Activated T-cell treated with anti-CD3 and anti-CD28 coated beads, Interleukin-2, amount 50 U/mL, for 24 hours (primary cell): Measurements from ENCODE around the gene TCTN2.

Experiments
- DNase-seq: peaks from one replicate; pipeline ENCODE4 v3.0.0-alpha.2; 2020
- H3K27ac Mint-ChIP-seq: 2 replicates; pipeline ENCODE4 v1.8.0; 2020; ENCODE audit warnings: mild to moderate bottlenecking, mixed read lengths
- H3K27me3 Mint-ChIP-seq: 2 replicates; pipeline ENCODE4 v1.8.0; 2020; ENCODE audit warnings: mixed read lengths
- H3K36me3 Mint-ChIP-seq: 2 replicates; pipeline ENCODE4 v1.8.0; 2020; ENCODE audit warnings: low read depth, mixed read lengths
- H3K4me1 Mint-ChIP-seq: 2 replicates; pipeline ENCODE4 v1.8.0; 2020; ENCODE audit warnings: low read depth, mixed read lengths
- H3K4me3 Mint-ChIP-seq: 2 replicates; pipeline ENCODE4 v1.8.0; 2020; ENCODE audit warnings: mild to moderate bottlenecking, moderate library complexity, mixed read lengths
- H3K9me3 Mint-ChIP-seq: 2 replicates; pipeline ENCODE4 v1.8.0; 2020; ENCODE audit warnings: mixed read lengths

TCTN2 gene

GRCh38 chr12:123713823-123714585 lies 43.1 kb downstream of the TCTN2 start:
- Mint-ChIP-seq H3K4me1 (peaks cover 52% of the 10 kb centered on the region), H3K36me3 (peaks cover 57% of the 10 kb centered on the region), H3K27me3 (no peaks in the 10 kb centered on the region), H3K27ac (peak overlapping the region; percentile 100), H3K9me3 (no peaks in the 10 kb centered on the region), H3K4me3 (peak overlapping the region; percentile 99)
- peak; percentile 65 for DNase-seq

- Mint-ChIP-seq H3K36me3 (peaks cover 69% of the 10 kb centered on the region), H3K4me3 (peak overlapping the region; percentile 99), H3K4me1 (peaks cover 64% of the 10 kb centered on the region), H3K9me3 (no peaks in the 10 kb centered on the region), H3K27ac (peak overlapping the region; percentile 100), H3K27me3 (no peaks in the 10 kb centered on the region)
- DNase-seq = no peak
Measured at GRCh38 chr12:123715195-123715594, 44.3 kb downstream of the TCTN2 start.

DNA sequence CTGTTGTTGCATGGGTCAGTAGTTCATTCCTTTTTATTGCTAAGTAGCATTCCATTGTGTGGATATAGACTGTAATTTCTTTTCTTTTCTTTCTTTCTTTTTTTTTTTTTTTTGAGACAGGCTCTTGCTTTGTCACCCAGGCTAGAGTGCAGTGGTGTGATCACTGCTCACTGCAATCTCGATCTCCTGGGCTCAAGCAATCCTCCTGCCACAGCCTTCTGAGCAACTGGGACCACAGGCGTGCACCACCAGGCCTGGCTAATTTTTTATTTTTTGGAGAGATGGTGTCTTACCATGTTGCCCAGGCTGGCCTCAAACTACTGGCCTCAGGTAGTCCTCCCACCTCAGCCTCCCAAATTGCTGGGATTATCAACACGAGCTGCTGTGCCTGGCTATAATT lies 46.4 kb downstream of the TCTN2 start:
- Mint-ChIP-seq H3K4me1 (peaks cover 72% of the 10 kb centered on the region), H3K4me3 (no peak overlapping the region), H3K9me3 (no peaks in the 10 kb centered on the region), H3K27ac (peak overlapping the region; percentile 92), H3K27me3 (no peaks in the 10 kb centered on the region), H3K36me3 (peaks cover 87% of the 10 kb centered on the region)
- DNase-seq = no peak

DNA sequence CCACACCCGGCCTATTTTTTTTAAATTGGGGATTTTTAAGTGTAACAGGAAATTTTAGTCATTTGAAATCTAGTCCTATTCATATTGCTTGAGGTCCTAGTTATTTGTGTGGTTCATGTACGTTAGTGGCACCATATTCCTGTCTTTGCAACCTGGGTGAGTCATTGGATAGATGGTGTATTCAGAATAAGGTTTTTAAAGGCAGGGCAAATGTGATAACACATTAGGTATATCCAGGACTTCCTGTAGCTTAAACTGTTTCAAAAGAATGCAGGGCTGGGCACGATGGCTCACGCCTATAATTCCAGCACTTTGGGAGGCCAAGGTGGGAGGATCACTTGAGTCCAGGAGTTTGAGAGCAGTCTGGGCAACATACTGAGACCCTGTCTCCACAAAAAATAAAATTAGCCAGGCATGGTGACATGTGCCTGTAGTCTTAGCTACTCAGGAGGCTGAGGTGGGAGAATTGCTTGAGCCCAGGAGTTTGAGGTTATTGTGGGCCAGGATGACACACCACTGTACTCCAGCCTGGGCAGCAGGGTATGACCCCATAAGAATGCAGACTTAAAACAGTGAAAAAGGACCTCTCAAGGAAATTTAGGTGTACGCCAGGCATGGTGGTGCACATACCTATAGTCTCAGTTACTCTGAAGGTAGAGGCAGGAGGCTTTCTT lies 49.4 kb downstream of the TCTN2 start:
- Mint-ChIP-seq H3K27ac (peak overlapping the region; percentile 98), H3K4me1 (peaks cover 75% of the 10 kb centered on the region), H3K36me3 (peaks cover 92% of the 10 kb centered on the region), H3K9me3 (no peaks in the 10 kb centered on the region), H3K27me3 (no peaks in the 10 kb centered on the region), H3K4me3 (peak overlapping the region; percentile 49)
- no peak for DNase-seq

- Mint-ChIP-seq H3K36me3 (peaks cover 96% of the 10 kb centered on the region), H3K4me3 (no peak overlapping the region)
Measured at GRCh38 chr12:123721245-123721644, 50.3 kb downstream of the TCTN2 start.

DNA sequence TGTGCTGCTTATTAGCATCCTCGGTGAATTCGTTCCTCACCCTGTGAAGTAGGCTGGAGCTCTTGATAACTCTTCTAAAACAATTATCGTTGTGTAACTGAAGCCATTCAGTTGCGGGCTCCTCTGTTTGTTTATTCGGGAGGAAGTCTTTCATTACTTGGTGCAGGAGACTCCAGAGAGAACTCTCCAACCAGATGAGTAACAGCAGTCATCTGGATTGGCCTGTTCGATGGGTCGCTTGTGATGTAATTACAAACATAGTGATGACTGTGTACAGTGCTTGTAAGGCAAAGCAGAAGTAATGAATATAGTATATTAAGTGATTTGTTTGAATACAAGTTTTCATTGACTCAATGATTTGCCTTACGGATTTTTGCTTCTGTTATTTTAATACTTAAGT lies 52.1 kb downstream of the TCTN2 start:
- no peak overlapping the region for H3K4me3 Mint-ChIP-seq
- peak overlapping the region; percentile 98 for H3K27ac Mint-ChIP-seq
- no peaks in the 10 kb centered on the region for H3K9me3 Mint-ChIP-seq
- no peak for DNase-seq
- no peaks in the 10 kb centered on the region for H3K27me3 Mint-ChIP-seq
- peaks cover 96% of the 10 kb centered on the region for H3K36me3 Mint-ChIP-seq
- H3K4me1 Mint-ChIP-seq = peaks cover 78% of the 10 kb centered on the region

More at GRCh38 chr12:123721245-123721644, 50.3 kb downstream of the TCTN2 start:
- H3K27ac Mint-ChIP-seq = peak overlapping the region; percentile 98
- DNase-seq = no peak
- no peaks in the 10 kb centered on the region for H3K9me3 Mint-ChIP-seq
- no peaks in the 10 kb centered on the region for H3K27me3 Mint-ChIP-seq
- H3K4me1 Mint-ChIP-seq = peaks cover 77% of the 10 kb centered on the region

GRCh38 chr12:123723765-123724164 lies 52.9 kb downstream of the TCTN2 start:
- H3K27ac Mint-ChIP-seq = peak overlapping the region; percentile 93
- H3K27me3 Mint-ChIP-seq = no peaks in the 10 kb centered on the region
- peaks cover 80% of the 10 kb centered on the region for H3K4me1 Mint-ChIP-seq
- no peak for DNase-seq
- H3K9me3 Mint-ChIP-seq = no peaks in the 10 kb centered on the region
- peak overlapping the region; percentile 44 for H3K4me3 Mint-ChIP-seq
- H3K36me3 Mint-ChIP-seq = peaks cover 97% of the 10 kb centered on the region

- Mint-ChIP-seq H3K4me3 (peak overlapping the region; percentile 24), H3K9me3 (no peaks in the 10 kb centered on the region), H3K4me1 (peaks cover 69% of the 10 kb centered on the region), H3K27me3 (no peaks in the 10 kb centered on the region), H3K36me3 (peaks cover 95% of the 10 kb centered on the region), H3K27ac (peak overlapping the region; percentile 97)
- DNase-seq = no peak
Measured at GRCh38 chr12:123726244-123726643, 55.3 kb downstream of the TCTN2 start.

- Mint-ChIP-seq H3K27ac (peak overlapping the region; percentile 97), H3K9me3 (no peaks in the 10 kb centered on the region), H3K4me1 (peaks cover 68% of the 10 kb centered on the region), H3K36me3 (peaks cover 95% of the 10 kb centered on the region), H3K4me3 (peak overlapping the region; percentile 44), H3K27me3 (no peaks in the 10 kb centered on the region)
- DNase-seq = no peak
Measured at GRCh38 chr12:123726962-123727361, 56.0 kb downstream of the TCTN2 start.

DNA sequence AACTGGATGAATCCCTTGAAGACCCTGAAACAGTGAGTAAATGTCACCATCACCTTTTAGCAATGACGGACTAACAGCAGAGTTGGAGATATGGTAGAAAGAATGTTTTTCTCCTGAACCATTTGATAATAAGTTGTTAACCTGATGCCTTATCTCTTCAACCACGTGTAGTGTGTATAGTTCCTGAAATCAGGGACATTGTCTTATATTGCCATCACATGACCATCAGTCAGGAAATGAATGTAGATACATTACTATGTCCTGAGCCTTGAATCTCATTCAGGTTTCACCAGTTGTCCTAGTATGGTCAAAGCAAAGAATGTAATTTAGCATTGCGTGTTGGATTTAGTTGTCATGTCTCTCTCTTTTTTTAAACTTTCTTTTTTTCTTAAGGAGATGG lies 57.0 kb downstream of the TCTN2 start:
- Mint-ChIP-seq H3K36me3 (peaks cover 95% of the 10 kb centered on the region), H3K27ac (peak overlapping the region; percentile 97), H3K9me3 (no peaks in the 10 kb centered on the region), H3K4me1 (peaks cover 70% of the 10 kb centered on the region), H3K27me3 (no peaks in the 10 kb centered on the region), H3K4me3 (no peak overlapping the region)
- no peak for DNase-seq

DNA sequence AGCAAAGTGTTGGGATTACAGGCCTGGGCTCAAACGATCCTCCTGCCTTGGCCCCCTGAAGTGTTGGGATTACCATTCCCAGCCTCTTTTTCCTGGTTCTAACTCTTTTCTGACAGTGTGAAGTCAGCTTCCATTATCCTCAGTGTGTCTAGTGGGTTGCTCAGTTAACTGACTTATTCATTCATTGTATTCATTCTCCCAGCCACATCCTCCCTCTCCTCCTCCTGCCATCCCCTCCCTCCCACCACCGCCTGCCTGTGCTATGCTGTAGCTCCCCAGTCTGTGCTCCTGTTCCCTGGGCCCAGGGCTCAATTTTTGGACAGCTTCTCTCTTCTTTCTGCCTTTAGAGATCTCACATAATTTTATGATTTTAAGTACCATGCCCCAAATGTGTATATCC lies 60.7 kb downstream of the TCTN2 start:
- DNase-seq = no peak
- no peaks in the 10 kb centered on the region for H3K9me3 Mint-ChIP-seq
- H3K27ac Mint-ChIP-seq = peak overlapping the region; percentile 90
- H3K27me3 Mint-ChIP-seq = no peaks in the 10 kb centered on the region
- no peak overlapping the region for H3K4me3 Mint-ChIP-seq
- H3K36me3 Mint-ChIP-seq = peaks cover 96% of the 10 kb centered on the region
- peaks cover 56% of the 10 kb centered on the region for H3K4me1 Mint-ChIP-seq

- Mint-ChIP-seq H3K4me1 (peaks cover 56% of the 10 kb centered on the region), H3K4me3 (no peak overlapping the region), H3K9me3 (no peaks in the 10 kb centered on the region), H3K27me3 (no peaks in the 10 kb centered on the region), H3K36me3 (peaks cover 95% of the 10 kb centered on the region), H3K27ac (peak overlapping the region; percentile 90)
- DNase-seq = no peak
Measured at GRCh38 chr12:123732251-123732650, 61.3 kb downstream of the TCTN2 start.

DNA sequence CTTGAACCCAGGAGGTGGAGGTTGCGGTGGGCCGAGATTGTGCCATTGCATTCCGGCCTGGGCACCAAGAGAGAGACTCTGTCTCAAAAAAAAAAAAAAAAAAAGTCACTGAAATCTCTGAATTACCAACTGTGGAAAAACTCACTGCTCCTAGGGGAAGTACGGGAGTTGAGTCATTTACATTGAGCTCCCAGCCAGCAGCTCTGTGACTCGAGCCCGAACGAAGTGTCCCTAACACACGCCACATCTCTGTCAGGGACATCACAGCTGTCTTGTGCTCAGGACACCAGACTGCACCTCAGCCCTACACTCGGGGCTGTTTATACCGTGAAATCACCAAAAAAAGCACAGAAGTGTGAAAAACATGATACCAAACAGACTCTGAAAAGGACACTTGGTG lies 62.3 kb downstream of the TCTN2 start:
- Mint-ChIP-seq H3K9me3 (no peaks in the 10 kb centered on the region), H3K27me3 (no peaks in the 10 kb centered on the region), H3K36me3 (peaks cover 95% of the 10 kb centered on the region), H3K4me1 (peaks cover 53% of the 10 kb centered on the region), H3K27ac (peak overlapping the region; percentile 90), H3K4me3 (peak overlapping the region; percentile 9)
- DNase-seq = no peak

DNA sequence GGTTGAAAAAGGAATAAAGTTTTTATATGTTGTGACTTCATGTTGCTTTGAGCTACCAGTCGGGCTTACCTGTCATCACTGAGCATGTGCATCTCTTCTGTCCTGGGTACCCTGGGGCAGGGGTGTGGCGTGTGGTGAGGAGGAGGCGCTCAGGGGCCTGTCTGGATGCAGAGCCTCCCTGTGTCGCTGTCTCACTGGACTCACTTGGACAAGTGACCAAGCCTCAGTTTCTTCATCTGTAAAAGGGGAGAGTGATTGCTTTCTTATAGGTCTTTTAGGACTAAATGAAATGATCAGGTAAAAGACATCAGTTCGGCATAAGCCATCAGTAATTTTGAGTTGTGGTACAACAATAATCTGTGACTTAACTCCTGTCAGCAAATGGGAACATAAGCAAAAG lies 63.4 kb downstream of the TCTN2 start:
- Mint-ChIP-seq H3K9me3 (no peaks in the 10 kb centered on the region), H3K36me3 (peaks cover 95% of the 10 kb centered on the region), H3K4me1 (peaks cover 47% of the 10 kb centered on the region), H3K4me3 (no peak overlapping the region), H3K27me3 (no peaks in the 10 kb centered on the region), H3K27ac (peak overlapping the region; percentile 68)
- DNase-seq = no peak

- H3K9me3 Mint-ChIP-seq = no peaks in the 10 kb centered on the region
- H3K4me1 Mint-ChIP-seq = peaks cover 42% of the 10 kb centered on the region
- H3K4me3 Mint-ChIP-seq = peak overlapping the region; percentile 25
- H3K27ac Mint-ChIP-seq = peak overlapping the region; percentile 75
- no peak for DNase-seq
- H3K36me3 Mint-ChIP-seq = peaks cover 91% of the 10 kb centered on the region
- H3K27me3 Mint-ChIP-seq = no peaks in the 10 kb centered on the region
Measured at GRCh38 chr12:123741937-123742572, 71.1 kb downstream of the TCTN2 start.
